Measurements from ENCODE around the gene PASK. TPM values are rescaled to one million over a fixed set of nuclear protein-coding genes. Genes with fewer than 3 reads are reported as not detected.

The PASK gene
- total RNA-seq, 1 donor from 2014 or later, result 15.7 TPM

DNA sequence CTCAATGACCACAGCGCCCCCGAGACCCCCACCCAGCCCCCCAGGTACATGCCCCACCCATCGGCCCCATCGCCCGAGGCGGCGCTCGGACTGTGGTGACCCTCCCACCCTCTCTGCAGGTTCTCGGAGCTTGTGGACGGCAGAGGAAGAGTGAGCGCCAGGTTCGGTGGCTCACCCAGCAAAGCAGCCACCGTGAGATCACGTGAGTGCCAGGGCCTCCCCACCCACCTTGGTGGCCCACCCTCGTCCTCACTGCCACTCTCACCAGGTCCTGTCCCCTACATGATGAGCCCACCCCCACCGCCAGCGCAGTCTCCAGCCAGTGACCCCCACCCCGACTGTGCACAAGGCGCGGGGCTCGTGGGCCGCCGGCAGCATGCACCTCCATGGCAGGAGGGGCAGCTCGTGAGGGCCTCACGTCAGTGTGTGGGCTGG, 77.6 kb downstream of the PASK start:
- no peak overlapping the region for H3K27ac ChIP-seq
- H3K4me3 ChIP-seq, result no peak overlapping the region
- DNase-seq, result no peak
- H3K9me3 ChIP-seq, result no peaks in the 10 kb centered on the region
- intact Hi-C loops (cut with DNase I), result no loop called here
- peaks cover 62% of the 10 kb centered on the region for H3K36me3 ChIP-seq
- no peaks in the 10 kb centered on the region for H3K4me1 ChIP-seq
- no peak for ATAC-seq
- TF ChIP-seq, protein P1, sequence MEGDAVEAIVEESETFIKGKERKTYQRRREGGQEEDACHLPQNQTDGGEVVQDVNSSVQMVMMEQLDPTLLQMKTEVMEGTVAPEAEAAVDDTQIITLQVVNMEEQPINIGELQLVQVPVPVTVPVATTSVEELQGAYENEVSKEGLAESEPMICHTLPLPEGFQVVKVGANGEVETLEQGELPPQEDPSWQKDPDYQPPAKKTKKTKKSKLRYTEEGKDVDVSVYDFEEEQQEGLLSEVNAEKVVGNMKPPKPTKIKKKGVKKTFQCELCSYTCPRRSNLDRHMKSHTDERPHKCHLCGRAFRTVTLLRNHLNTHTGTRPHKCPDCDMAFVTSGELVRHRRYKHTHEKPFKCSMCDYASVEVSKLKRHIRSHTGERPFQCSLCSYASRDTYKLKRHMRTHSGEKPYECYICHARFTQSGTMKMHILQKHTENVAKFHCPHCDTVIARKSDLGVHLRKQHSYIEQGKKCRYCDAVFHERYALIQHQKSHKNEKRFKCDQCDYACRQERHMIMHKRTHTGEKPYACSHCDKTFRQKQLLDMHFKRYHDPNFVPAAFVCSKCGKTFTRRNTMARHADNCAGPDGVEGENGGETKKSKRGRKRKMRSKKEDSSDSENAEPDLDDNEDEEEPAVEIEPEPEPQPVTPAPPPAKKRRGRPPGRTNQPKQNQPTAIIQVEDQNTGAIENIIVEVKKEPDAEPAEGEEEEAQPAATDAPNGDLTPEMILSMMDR (IDR thresholded peaks at IDR 0.05), result no peak
- H3K27me3 ChIP-seq, result no peaks in the 10 kb centered on the region

DNA sequence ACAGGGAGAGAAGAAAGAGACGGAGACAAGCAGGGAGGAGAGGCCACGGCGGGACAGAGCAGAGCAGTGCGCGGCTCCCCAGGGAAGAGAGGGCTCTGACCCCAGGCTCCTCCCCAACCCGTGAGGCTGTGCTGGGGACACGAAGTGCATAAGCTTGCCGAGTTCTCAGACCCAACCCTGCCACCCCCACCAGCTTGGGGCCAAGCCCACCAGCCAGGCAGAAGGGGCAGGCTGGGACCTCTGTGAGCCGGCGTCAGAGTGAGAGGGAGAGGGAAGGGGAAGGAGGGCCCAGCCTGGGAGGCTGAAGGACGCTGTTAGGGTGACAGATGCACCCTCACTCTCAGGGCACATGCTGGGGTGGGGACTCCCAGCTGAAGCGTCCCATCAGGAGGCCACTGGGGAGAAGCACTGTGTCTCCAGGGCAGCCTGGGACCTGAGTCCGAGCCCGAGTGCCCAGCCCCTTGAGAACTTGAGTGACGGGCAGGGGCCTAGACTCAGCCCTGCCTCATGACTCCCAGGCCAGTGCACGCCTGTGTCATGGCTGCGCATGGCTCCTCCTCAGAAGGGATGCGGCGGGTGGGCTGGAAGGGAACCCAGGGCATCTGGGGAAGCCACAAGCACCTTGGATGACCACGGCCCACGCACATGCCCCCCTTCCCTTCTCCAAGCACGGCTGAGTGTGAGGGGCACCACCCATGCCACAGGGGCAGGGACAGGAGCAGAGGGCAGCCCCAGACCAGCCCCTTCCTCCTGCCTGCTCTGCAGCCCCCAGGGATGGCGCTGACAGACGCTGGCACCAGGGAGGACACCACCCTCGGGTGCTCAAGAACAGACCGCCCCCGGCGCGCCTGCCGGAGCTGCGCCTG, 78.2 kb downstream of the PASK start:
- TF ChIP-seq, protein P1 (IDR thresholded peaks at IDR 0.05), result no peak
- Histone ChIP-seq H3K4me1 (no peaks in the 10 kb centered on the region), H3K36me3 (peaks cover 60% of the 10 kb centered on the region), H3K4me3 (no peak overlapping the region), H3K27me3 (no peaks in the 10 kb centered on the region), H3K9me3 (no peaks in the 10 kb centered on the region), H3K27ac (no peak overlapping the region)
- ATAC-seq, result no peak
- intact Hi-C loops (cut with DNase I), result no loop called here
- DNase-seq, result no peak

DNA sequence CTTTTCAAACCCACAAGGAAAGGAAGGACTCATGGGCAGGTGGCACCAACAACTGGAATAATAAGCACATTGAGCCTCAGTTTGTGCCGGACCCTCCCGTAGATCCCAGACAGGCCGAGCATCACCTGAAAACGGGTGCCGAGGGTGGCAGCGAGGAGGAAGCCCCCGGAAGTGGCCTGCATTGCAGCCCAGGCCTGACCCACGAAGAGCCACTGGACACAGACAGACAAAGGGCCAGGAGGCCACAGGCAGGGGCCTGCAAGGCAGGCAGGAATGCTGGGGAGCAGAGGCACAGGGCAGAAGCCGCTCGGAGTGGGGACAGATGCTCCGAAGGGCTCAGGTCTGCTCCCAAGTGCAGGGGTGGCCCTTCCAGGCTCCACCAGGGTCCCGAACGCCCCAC, 78.9 kb downstream of the PASK start:
- TF ChIP-seq, protein P1 (IDR thresholded peaks at IDR 0.05), result no peak
- Histone ChIP-seq H3K9me3 (no peaks in the 10 kb centered on the region), H3K4me1 (no peaks in the 10 kb centered on the region), H3K27ac (no peak overlapping the region), H3K36me3 (peaks cover 54% of the 10 kb centered on the region), H3K4me3 (no peak overlapping the region), H3K27me3 (no peaks in the 10 kb centered on the region)
- ATAC-seq (no peak), DNase-seq (no peak)
- intact Hi-C loops (cut with DNase I), result no loop called here

DNA sequence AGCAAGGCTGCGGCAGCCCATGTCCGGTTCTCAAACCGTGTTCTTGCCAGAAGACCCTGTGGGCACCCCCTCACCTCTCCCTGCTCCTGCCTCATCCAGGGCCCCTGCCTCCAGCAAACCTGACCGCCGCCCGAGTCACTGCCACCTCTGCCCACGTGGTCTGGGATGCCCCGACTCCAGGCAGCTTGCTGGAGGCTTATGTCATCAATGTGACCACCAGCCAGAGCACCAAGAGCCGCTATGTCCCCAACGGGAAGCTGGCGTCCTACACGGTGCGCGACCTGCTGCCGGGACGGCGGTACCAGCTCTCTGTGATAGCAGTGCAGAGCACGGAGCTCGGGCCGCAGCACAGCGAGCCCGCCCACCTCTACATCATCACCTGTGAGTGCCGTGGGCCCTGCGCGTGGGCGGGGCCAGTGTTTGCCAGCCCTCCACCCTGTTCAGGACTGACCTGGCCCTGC, 79.4 kb downstream of the PASK start:
- H3K27me3 ChIP-seq, result no peaks in the 10 kb centered on the region
- intact Hi-C loops (cut with DNase I), result no loop called here
- peaks cover 49% of the 10 kb centered on the region for H3K36me3 ChIP-seq
- TF ChIP-seq, protein P1 (IDR thresholded peaks at IDR 0.05), result no peak
- no peaks in the 10 kb centered on the region for H3K4me1 ChIP-seq
- no peak for DNase-seq
- H3K4me3 ChIP-seq, result no peak overlapping the region
- no peak overlapping the region for H3K27ac ChIP-seq
- no peaks in the 10 kb centered on the region for H3K9me3 ChIP-seq
- ATAC-seq, result no peak

DNA sequence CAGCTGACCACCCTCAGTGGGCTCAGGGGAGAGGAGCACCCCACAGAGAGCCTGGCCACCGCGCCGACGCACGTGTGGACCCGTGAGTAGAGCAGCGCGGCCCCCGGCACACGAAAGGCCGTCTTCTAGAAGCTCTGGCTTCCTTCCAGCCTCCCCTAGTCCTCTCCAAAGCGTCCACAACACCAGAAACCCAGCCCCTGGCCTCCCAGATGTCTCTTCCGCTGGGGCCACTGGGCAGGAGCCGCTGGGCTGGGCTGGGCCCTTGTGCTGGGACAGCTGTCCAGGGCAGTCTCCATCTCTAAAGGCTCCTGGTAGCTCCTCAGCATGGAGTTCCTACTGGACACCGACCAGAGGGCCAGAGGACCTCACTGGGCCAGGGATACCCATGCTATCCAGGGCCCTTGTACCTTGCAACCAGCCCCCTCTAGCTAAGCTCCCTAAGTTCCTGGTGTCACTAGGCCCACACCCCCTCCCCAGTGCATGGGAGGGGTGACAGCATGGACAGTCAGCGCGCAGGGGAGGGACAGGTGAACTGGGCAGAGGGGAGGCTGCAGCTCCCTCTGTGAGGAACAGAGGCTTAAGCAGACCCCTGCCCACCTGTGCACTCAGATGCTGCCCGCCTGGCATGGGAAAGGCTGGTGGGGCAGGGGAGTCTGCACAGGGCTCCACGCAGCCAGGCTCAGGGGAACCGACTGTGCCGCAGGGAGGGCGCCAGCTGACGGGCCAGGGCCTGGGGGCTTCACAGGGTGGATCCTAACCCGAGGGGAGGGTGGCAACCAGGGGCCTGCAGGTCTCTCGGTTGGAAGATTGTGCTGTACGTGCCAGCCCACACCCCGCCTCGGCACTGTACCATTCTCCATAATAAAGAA, 80.1 kb downstream of the PASK start:
- TF ChIP-seq, protein P1 (IDR thresholded peaks at IDR 0.05), result no peak
- no peak overlapping the region for H3K4me3 ChIP-seq
- DNase-seq, result no peak

More for the DNA sequence above, 80.1 kb downstream of the PASK start:
- no peak for ATAC-seq
- no peaks in the 10 kb centered on the region for H3K9me3 ChIP-seq
- H3K27ac ChIP-seq, result no peak overlapping the region
- H3K4me1 ChIP-seq, result no peaks in the 10 kb centered on the region
- H3K27me3 ChIP-seq, result no peaks in the 10 kb centered on the region
- intact Hi-C loops (cut with DNase I), result no loop called here
- H3K36me3 ChIP-seq, result peaks cover 42% of the 10 kb centered on the region
